HEK293 (cell line): ENCODE measurements around the gene KLHL12.
A peak's percentile ranks its signal among the peaks of the same experiment; 100 is the strongest.

Experiments used
- CTCF ChIA-PET: fragments of 350-600 bp; formaldehyde crosslinking; extraction: SDS; loops from one replicate; lab custom pipeline; 2021; ENCODE audit warnings: antibody characterized with exemption; lab: Yijun Ruan, JAX
- POLR2A ChIA-PET: fragments of 300-600 bp; formaldehyde crosslinking; extraction: SDS; loops from one replicate; lab custom pipeline; 2020; ENCODE audit warnings: antibody characterized with exemption, inconsistent platforms; lab: Yijun Ruan, JAX
- H3K27ac ChIP-seq: fragments of 200-500 bp; sonication (Bioruptor generic); 2 replicates; pipeline ENCODE4 v1.5.1; 2014; ENCODE audit warnings: low read depth, low read length, control low read depth, inconsistent platforms; ENCODE audit errors: extremely low read depth
- H3K36me3 ChIP-seq, 2 experiments: fragments of 200-500 bp in 1 of 2; sonication (Bioruptor generic) in 1 of 2; 1 replicate in 1 of 2; 2 replicates in 1 of 2; pipeline ENCODE4 v1.5.1; 2014 to 2017; ENCODE audit warnings: inconsistent platforms in 2 of 2, low read length in 2 of 2; ENCODE audit not compliant: control insufficient read depth in 2 of 2, insufficient read depth in 1 of 2
- H3K4me1 ChIP-seq: fragments of 200-500 bp; sonication (Bioruptor generic); 2 replicates; pipeline ENCODE4 v1.5.1; 2014; ENCODE audit warnings: mild to moderate bottlenecking, low read length, inconsistent platforms; ENCODE audit not compliant: control insufficient read depth, insufficient read depth
- H3K4me3 ChIP-seq: 2 replicates; pipeline ENCODE4 v1.5.1; 2011; ENCODE audit warnings: low read depth, mild to moderate bottlenecking, control low read depth, low read length, moderate library complexity
- H3K9me3 ChIP-seq: fragments of 200-500 bp; sonication (Bioruptor generic); 2 replicates; pipeline ENCODE4 v1.5.1; 2014; ENCODE audit warnings: low read depth, low read length, inconsistent platforms; ENCODE audit not compliant: control insufficient read depth, insufficient read depth
- HOXA7 ChIP-seq: sonication (generic); formaldehyde crosslinking; IDR thresholded peaks from 2 replicates; pipeline ENCODE4 v1.8.1; 2022; ENCODE audit warnings: missing genetic modification reagents, borderline replicate concordance
- KLF1 ChIP-seq: fragments of 450-650 bp; formaldehyde crosslinking; IDR thresholded peaks from 2 replicates; pipeline ENCODE4 v1.5.1; 2016; ENCODE audit warnings: missing biosample characterization, missing genetic modification characterization
- KLF9 ChIP-seq: fragments of 450-650 bp; formaldehyde crosslinking; IDR thresholded peaks from 2 replicates; pipeline ENCODE4 v1.5.1; 2016; ENCODE audit warnings: missing biosample characterization, missing genetic modification characterization, low read depth
- PATZ1 ChIP-seq: fragments of 450-650 bp; formaldehyde crosslinking; IDR thresholded peaks from 2 replicates; pipeline ENCODE4 v1.5.1; 2016; ENCODE audit warnings: missing biosample characterization, missing genetic modification characterization
- SP3 ChIP-seq: fragments of 450-650 bp; formaldehyde crosslinking; IDR thresholded peaks from 2 replicates; pipeline ENCODE4 v1.5.1; 2016; ENCODE audit warnings: missing biosample characterization, missing genetic modification characterization
- TRIM28 ChIP-seq: IDR thresholded peaks from 2 replicates; pipeline ENCODE4 v1.6.1; 2011; ENCODE audit warnings: low read length, control low read depth, borderline replicate concordance
- YY1 ChIP-seq: fragments of 450-650 bp; formaldehyde crosslinking; IDR thresholded peaks from 2 replicates; pipeline ENCODE4 v1.5.1; 2018; ENCODE audit warnings: missing biosample characterization, missing genetic modification characterization
- ZBTB6 ChIP-seq: fragments of 450-650 bp; formaldehyde crosslinking; IDR thresholded peaks from 2 replicates; pipeline ENCODE4 v1.5.1; 2017; ENCODE audit warnings: missing biosample characterization, missing genetic modification characterization
- ZBTB7A ChIP-seq: fragments of 450-650 bp; formaldehyde crosslinking; IDR thresholded peaks from 2 replicates; pipeline ENCODE4 v1.5.1; 2016; ENCODE audit warnings: low read depth, missing biosample characterization, missing genetic modification characterization
- ZEB2 ChIP-seq: fragments of 450-650 bp; formaldehyde crosslinking; IDR thresholded peaks from 2 replicates; pipeline ENCODE4 v1.5.1; 2016; ENCODE audit warnings: missing biosample characterization, missing genetic modification characterization
- ZFP37 ChIP-seq: fragments of 450-650 bp; formaldehyde crosslinking; IDR thresholded peaks from 2 replicates; pipeline ENCODE4 v1.5.1; 2016; ENCODE audit warnings: missing biosample characterization, missing genetic modification characterization
- ZNF112 ChIP-seq: fragments of 450-650 bp; formaldehyde crosslinking; IDR thresholded peaks from 2 replicates; pipeline ENCODE4 v1.5.0; 2017; ENCODE audit warnings: missing biosample characterization, missing genetic modification characterization
- ZNF121 ChIP-seq: fragments of 450-650 bp; formaldehyde crosslinking; IDR thresholded peaks from 2 replicates; pipeline ENCODE4 v1.5.1; 2016; ENCODE audit warnings: missing biosample characterization, missing genetic modification characterization
- ZNF211 ChIP-seq: fragments of 450-650 bp; formaldehyde crosslinking; IDR thresholded peaks from 2 replicates; pipeline ENCODE4 v1.5.1; 2016; ENCODE audit warnings: low read depth, missing biosample characterization, missing genetic modification characterization
- ZNF223 ChIP-seq: fragments of 450-650 bp; formaldehyde crosslinking; IDR thresholded peaks from 2 replicates; pipeline ENCODE4 v1.5.1; 2016; ENCODE audit warnings: missing biosample characterization, missing genetic modification characterization
- ZNF266 ChIP-seq: fragments of 450-650 bp; formaldehyde crosslinking; IDR thresholded peaks from 2 replicates; pipeline ENCODE4 v1.5.1; 2016; ENCODE audit warnings: missing biosample characterization, missing genetic modification characterization, low read depth
- ZNF350 ChIP-seq: fragments of 450-650 bp; formaldehyde crosslinking; IDR thresholded peaks from 2 replicates; pipeline ENCODE4 v1.5.0; 2017; ENCODE audit warnings: missing biosample characterization, mild to moderate bottlenecking, missing genetic modification characterization
- ZNF366 ChIP-seq: fragments of 450-650 bp; formaldehyde crosslinking; conservative IDR thresholded peaks from 2 replicates; pipeline ENCODE4 v1.5.1; 2016; ENCODE audit warnings: missing biosample characterization, missing genetic modification characterization
- ZNF518A ChIP-seq: fragments of 450-650 bp; formaldehyde crosslinking; conservative IDR thresholded peaks from 2 replicates; pipeline ENCODE4 v1.5.1; 2016; ENCODE audit warnings: low read depth, missing biosample characterization, missing genetic modification characterization
- ZNF544 ChIP-seq: fragments of 450-650 bp; formaldehyde crosslinking; IDR thresholded peaks from 2 replicates; pipeline ENCODE4 v1.5.0; 2017; ENCODE audit warnings: missing biosample characterization, missing genetic modification characterization
- ZNF561 ChIP-seq: fragments of 450-650 bp; IDR thresholded peaks from 2 replicates; pipeline ENCODE4 v1.5.1; 2018; ENCODE audit warnings: missing biosample characterization, missing genetic modification characterization, borderline replicate concordance
- ZNF580 ChIP-seq: fragments of 450-650 bp; formaldehyde crosslinking; IDR thresholded peaks from 2 replicates; pipeline ENCODE4 v1.5.1; 2016; ENCODE audit warnings: missing biosample characterization, missing genetic modification characterization
- ZNF621 ChIP-seq: fragments of 450-650 bp; formaldehyde crosslinking; IDR thresholded peaks from 2 replicates; pipeline ENCODE4 v1.5.1; 2017; ENCODE audit warnings: missing biosample characterization, missing genetic modification characterization
- ZNF660 ChIP-seq: fragments of 450-650 bp; IDR thresholded peaks from 2 replicates; pipeline ENCODE4 v1.5.1; 2018; ENCODE audit warnings: missing biosample characterization, mild to moderate bottlenecking, missing genetic modification characterization

The KLHL12 gene

GRCh38 chr1:202880961-202881460, 46.0 kb downstream of the KLHL12 start (continued):
- TF ChIP-seq TRIM28 (no peak), ZBTB7A (no peak), ZNF518A (tag by site-specific recombination) (no peak), ZNF121 (no peak)

- no peaks in the 10 kb centered on the region for H3K9me3 ChIP-seq
- no peaks in the 10 kb centered on the region for H3K4me1 ChIP-seq
- no peak overlapping the region for H3K4me3 ChIP-seq
- H3K27ac ChIP-seq: no peak overlapping the region
- H3K36me3 ChIP-seq: peaks cover 4 to 30% of the 10 kb centered on the region in 2 experiments
- POLR2A ChIA-PET: interaction anchor here (1.1 to 1.9 kb wide), 2 partner anchors 19 to 75 kb away, joined by 3 to 7 read pairs; no protein-coding TSS in a partner anchor
- CTCF ChIA-PET: no interaction called here
- TF ChIP-seq ZBTB7A (no peak), ZNF223 (no peak), ZNF112 (tag by site-specific recombination) (no peak), KLF1 (peak; percentile 26; the same call in 1 of the 2 replicates), PATZ1 (no peak), YY1 (tag by site-specific recombination) (no peak), KLF9 (tag by site-specific recombination) (no peak)
Measured at GRCh38 chr1:202880062-202880461, 47.0 kb downstream of the KLHL12 start.

GRCh38 chr1:202879128-202879527, 47.9 kb downstream of the KLHL12 start:
- Histone ChIP-seq H3K9me3 (no peaks in the 10 kb centered on the region), H3K4me1 (no peaks in the 10 kb centered on the region), H3K36me3 (peaks cover 4 to 26% of the 10 kb centered on the region in 2 experiments), H3K27ac (no peak overlapping the region), H3K4me3 (no peak overlapping the region)
- POLR2A ChIA-PET: interaction anchor here (1.1 to 1.9 kb wide), 3 partner anchors 18 to 76 kb away, joined by 3 to 7 read pairs (median 3); no protein-coding TSS in a partner anchor
- TF ChIP-seq ZNF121: peak; percentile 96
- TF ChIP-seq ZNF350 (tag by site-specific recombination): no peak
- CTCF ChIA-PET: no interaction called here

GRCh38 chr1:202873026-202873425, 54.0 kb downstream of the KLHL12 start:
- Histone ChIP-seq H3K4me3 (no peak overlapping the region), H3K4me1 (no peaks in the 10 kb centered on the region), H3K9me3 (no peaks in the 10 kb centered on the region), H3K27ac (no peak overlapping the region), H3K36me3 (peaks cover 0 to 3% of the 10 kb centered on the region in 2 experiments; a peak in 2 of 3 replicates)
- POLR2A ChIA-PET: no interaction called here
- CTCF ChIA-PET: interaction anchor here (0.7 kb wide), 1 partner anchor 484 kb away, joined by 4 read pairs; no protein-coding TSS in a partner anchor
- TF ChIP-seq ZNF544 (no peak), ZNF621 (tag by site-specific recombination) (no peak), HOXA7 (CRISPR knock-in tag) (no peak), ZNF266 (tag by site-specific recombination) (no peak), ZNF561 (tag by site-specific recombination) (no peak), ZNF211 (tag by site-specific recombination) (no peak), ZNF660 (tag by site-specific recombination) (no peak), ZBTB6 (tag by site-specific recombination) (no peak), ZEB2 (tag by site-specific recombination) (no peak), ZNF580 (tag by site-specific recombination) (no peak), ZFP37 (tag by site-specific recombination) (no peak), SP3 (tag by site-specific recombination) (no peak), ZNF366 (no peak)
